Loucy (cell line): Measurements from ENCODE around the gene ZNF664.

Experiments used
- H2AFZ ChIP-seq: fragments of 200-600 bp; sonication (generic); 2 replicates; pipeline ENCODE4 v1.6.0; 2016; ENCODE audit warnings: antibody characterized with exemption, mild to moderate bottlenecking, low read length, moderate library complexity
- H3F3A ChIP-seq: fragments of 200-600 bp; 2 replicates; pipeline ENCODE4 v1.6.0; 2016; ENCODE audit warnings: antibody characterized with exemption, low read depth, mild to moderate bottlenecking
- H3K27me3 ChIP-seq: fragments of 200-600 bp; sonication (generic); 2 replicates; pipeline ENCODE4 v1.6.1; 2014; ENCODE audit warnings: low read length, mild to moderate bottlenecking; ENCODE audit not compliant: insufficient read depth, poor library complexity, severe bottlenecking
- H3K36me3 ChIP-seq: fragments of 200-600 bp; sonication (generic); 2 replicates; pipeline ENCODE4 v1.6.1; 2016; ENCODE audit warnings: low read length; ENCODE audit not compliant: insufficient read depth
- H3K4me1 ChIP-seq: fragments of 200-600 bp; sonication (generic); 2 replicates; pipeline ENCODE4 v1.5.1; 2014; ENCODE audit warnings: low read length, mild to moderate bottlenecking; ENCODE audit not compliant: insufficient read depth, poor library complexity, severe bottlenecking
- H3K4me2 ChIP-seq: fragments of 200-600 bp; sonication (generic); 2 replicates; pipeline ENCODE4 v1.6.0; 2014; ENCODE audit warnings: antibody characterized with exemption, low read length, low read depth, mild to moderate bottlenecking; ENCODE audit not compliant: poor library complexity, severe bottlenecking
- H3K4me3 ChIP-seq: fragments of 200-600 bp; sonication (generic); 2 replicates; pipeline ENCODE4 v1.5.1; 2014; ENCODE audit warnings: low read length, mild to moderate bottlenecking, mixed read lengths; ENCODE audit not compliant: poor library complexity, severe bottlenecking
- H3K79me2 ChIP-seq: fragments of 200-600 bp; sonication (generic); 2 replicates; pipeline ENCODE4 v1.6.1; 2014; ENCODE audit warnings: low read length; ENCODE audit not compliant: insufficient read depth
- H3K9ac ChIP-seq: fragments of 200-600 bp; sonication (generic); 2 replicates; pipeline ENCODE4 v1.6.0; 2014; ENCODE audit warnings: mild to moderate bottlenecking, low read depth, low read length, moderate library complexity; ENCODE audit not compliant: poor library complexity, severe bottlenecking
- H3K9me2 ChIP-seq: fragments of 200-600 bp; sonication (generic); replicated peaks from 2 replicates; pipeline ENCODE4 v1.6.1; 2016; ENCODE audit warnings: low read depth, low read length, mixed read lengths
- H3K9me3 ChIP-seq: fragments of 200-600 bp; sonication (generic); 2 replicates; pipeline ENCODE4 v1.6.1; 2014; ENCODE audit warnings: mild to moderate bottlenecking, antibody characterized with exemption, low read length, low read depth; ENCODE audit not compliant: insufficient read depth
- H4K20me1 ChIP-seq: fragments of 200-600 bp; sonication (generic); 2 replicates; pipeline ENCODE4 v1.6.0; 2014; ENCODE audit warnings: antibody characterized with exemption, low read length, mild to moderate bottlenecking; ENCODE audit not compliant: insufficient read depth, poor library complexity, severe bottlenecking
- EZH2phosphoT487 ChIP-seq: fragments of 200-600 bp; IDR thresholded peaks from 2 replicates; pipeline ENCODE4 v1.6.1; 2018; ENCODE audit warnings: antibody characterized with exemption, mild to moderate bottlenecking, moderate library complexity, borderline replicate concordance
- TF ChIP-seq, protein P1 (sequence below): fragments of 200-600 bp; sonication (generic); conservative IDR thresholded peaks from 2 replicates; pipeline ENCODE4 v1.5.1; 2014; ENCODE audit warnings: mild to moderate bottlenecking, antibody characterized with exemption, low read length

Gene ZNF664

DNA sequence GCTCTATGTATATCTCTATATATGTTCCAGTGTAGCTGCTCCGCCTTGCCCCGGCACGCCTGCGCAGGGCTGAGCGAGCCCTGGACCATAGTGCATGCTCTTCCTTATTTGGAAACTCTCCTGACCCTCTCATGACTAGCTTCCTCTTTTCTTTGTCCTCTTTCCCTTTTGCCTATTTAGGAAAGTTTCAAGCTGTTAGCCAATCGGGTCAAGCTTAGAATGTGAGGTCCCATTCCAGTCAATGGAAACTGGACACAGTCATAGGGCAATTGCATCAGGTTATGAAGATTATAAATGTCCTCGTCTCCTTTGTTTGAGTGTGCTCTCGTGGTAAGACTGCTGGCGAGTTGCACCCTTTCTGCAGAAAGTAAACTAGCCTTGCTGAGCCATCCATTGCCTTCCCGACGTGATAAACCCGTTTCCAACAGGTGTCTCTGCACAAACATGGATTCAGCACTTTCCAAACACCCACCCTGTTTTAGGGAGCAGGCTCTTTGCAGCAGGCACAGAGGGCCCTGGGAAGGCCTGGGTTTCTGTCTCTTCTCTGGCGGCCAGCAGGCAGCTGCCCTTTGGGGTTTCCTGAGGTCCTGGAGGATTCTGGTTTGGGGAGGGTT, 31.3 kb upstream of the ZNF664 start:
- Histone ChIP-seq H2AFZ (no peak overlapping the region), H3K4me2 (no peak overlapping the region), H3K9me2 (no peaks in the 10 kb centered on the region), H3K4me3 (no peak overlapping the region), H3K4me1 (peaks cover 14% of the 10 kb centered on the region), H3F3A (no peaks in the 10 kb centered on the region), H3K9me3 (no peaks in the 10 kb centered on the region), H3K36me3 (no peaks in the 10 kb centered on the region), H4K20me1 (no peaks in the 10 kb centered on the region), H3K79me2 (no peaks in the 10 kb centered on the region), H3K27me3 (no peaks in the 10 kb centered on the region), H3K9ac (no peak overlapping the region)
- TF ChIP-seq EZH2phosphoT487 = no peak
- TF ChIP-seq, protein P1, sequence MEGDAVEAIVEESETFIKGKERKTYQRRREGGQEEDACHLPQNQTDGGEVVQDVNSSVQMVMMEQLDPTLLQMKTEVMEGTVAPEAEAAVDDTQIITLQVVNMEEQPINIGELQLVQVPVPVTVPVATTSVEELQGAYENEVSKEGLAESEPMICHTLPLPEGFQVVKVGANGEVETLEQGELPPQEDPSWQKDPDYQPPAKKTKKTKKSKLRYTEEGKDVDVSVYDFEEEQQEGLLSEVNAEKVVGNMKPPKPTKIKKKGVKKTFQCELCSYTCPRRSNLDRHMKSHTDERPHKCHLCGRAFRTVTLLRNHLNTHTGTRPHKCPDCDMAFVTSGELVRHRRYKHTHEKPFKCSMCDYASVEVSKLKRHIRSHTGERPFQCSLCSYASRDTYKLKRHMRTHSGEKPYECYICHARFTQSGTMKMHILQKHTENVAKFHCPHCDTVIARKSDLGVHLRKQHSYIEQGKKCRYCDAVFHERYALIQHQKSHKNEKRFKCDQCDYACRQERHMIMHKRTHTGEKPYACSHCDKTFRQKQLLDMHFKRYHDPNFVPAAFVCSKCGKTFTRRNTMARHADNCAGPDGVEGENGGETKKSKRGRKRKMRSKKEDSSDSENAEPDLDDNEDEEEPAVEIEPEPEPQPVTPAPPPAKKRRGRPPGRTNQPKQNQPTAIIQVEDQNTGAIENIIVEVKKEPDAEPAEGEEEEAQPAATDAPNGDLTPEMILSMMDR = no peak

DNA sequence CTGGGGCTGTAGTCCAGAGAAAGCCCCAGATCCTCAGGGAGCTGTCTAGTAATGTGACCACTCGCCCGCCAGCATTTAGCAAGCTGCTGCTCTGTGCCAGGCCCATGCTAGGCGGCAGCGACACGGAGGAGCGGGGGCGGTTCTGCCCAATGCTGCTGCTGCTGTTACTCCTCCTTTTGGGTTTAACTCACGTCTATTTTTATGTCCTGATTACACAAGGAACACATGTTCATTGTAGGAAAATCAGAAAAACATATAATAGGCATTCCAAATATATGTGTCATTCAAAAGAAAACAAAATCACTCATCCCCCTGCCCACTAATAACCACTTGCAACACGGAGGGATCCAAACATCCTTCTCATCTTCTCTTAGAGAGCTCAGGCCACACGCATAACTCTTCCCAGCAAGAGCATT, 30.8 kb upstream of the ZNF664 start:
- H3K9me2 ChIP-seq = no peaks in the 10 kb centered on the region
- H3K79me2 ChIP-seq = no peaks in the 10 kb centered on the region
- no peaks in the 10 kb centered on the region for H3K36me3 ChIP-seq
- H2AFZ ChIP-seq = no peak overlapping the region
- peaks cover 14% of the 10 kb centered on the region for H3K4me1 ChIP-seq
- H3K9ac ChIP-seq = no peak overlapping the region
- no peak overlapping the region for H3K4me2 ChIP-seq
- no peaks in the 10 kb centered on the region for H3F3A ChIP-seq
- no peaks in the 10 kb centered on the region for H3K9me3 ChIP-seq
- no peak overlapping the region for H3K4me3 ChIP-seq
- no peaks in the 10 kb centered on the region for H4K20me1 ChIP-seq
- H3K27me3 ChIP-seq = no peaks in the 10 kb centered on the region
- TF ChIP-seq, protein P1 = no peak
- no peak for TF ChIP-seq EZH2phosphoT487

DNA sequence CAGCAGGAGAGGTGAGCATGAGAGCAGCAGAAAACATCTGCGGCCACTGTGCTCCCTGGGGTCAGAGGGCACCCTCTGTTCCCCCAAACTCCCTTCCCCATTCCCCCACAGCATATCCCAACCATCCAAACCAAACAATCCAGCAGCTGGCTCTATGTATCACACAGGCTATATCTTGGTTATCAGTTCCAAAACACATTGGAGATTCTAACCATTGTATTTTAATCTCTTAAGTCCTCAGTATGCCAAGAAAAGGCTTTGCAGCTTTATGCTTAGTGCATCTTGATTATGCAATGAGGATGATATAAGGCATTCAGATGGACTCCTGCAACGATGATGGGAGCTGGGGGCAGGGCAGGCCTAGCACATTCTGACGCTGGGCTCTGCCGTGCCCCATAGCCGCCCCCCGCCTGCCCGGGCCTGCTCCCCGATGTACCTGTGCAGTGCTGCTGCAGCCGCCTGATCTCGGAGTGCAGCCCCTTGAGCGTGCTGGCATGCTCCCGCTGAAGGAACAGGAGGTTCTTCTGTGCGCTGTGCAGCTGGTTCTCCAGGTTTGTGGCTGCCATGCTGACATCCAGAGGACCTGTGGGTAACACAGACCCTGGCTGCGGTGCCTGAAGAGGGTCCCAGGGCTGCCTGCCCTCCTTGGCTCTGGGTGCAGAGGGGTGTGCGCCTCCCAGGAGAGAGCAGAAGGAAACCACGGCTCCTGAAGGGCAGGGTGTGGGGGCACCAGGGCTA, 29.9 kb upstream of the ZNF664 start:
- Histone ChIP-seq H3K4me3 (no peak overlapping the region), H4K20me1 (no peaks in the 10 kb centered on the region), H3K36me3 (no peaks in the 10 kb centered on the region), H2AFZ (no peak overlapping the region), H3K27me3 (no peaks in the 10 kb centered on the region), H3K9me2 (no peaks in the 10 kb centered on the region), H3F3A (no peaks in the 10 kb centered on the region), H3K4me2 (no peak overlapping the region), H3K9ac (no peak overlapping the region), H3K79me2 (no peaks in the 10 kb centered on the region), H3K4me1 (peaks cover 9% of the 10 kb centered on the region), H3K9me3 (no peaks in the 10 kb centered on the region)
- no peak for TF ChIP-seq EZH2phosphoT487

DNA sequence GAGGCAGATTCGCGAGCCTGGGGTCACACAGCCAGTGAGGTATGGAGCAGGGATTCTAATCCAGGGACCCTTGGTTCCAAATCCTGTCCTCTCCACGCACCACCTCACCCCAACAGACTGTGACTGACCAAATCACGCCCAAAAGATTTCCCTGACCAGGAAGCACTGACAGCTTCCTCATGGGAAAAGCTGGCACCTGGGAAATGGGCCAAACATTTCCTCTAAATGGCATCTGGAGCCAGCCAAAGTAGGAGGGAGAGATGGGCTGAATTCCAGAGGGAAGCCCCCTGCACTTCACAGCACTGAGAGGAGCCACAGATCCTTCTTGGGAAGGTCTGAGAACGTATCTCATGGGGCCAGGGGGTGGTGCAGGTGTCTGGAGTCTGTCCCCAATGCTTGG, 29.2 kb upstream of the ZNF664 start:
- H3K27me3 ChIP-seq = no peaks in the 10 kb centered on the region
- H3K4me2 ChIP-seq = no peak overlapping the region
- no peaks in the 10 kb centered on the region for H3K36me3 ChIP-seq
- no peaks in the 10 kb centered on the region for H3K9me2 ChIP-seq
- no peaks in the 10 kb centered on the region for H4K20me1 ChIP-seq
- H3K9me3 ChIP-seq = no peaks in the 10 kb centered on the region
- TF ChIP-seq, protein P1 = no peak
- no peak for TF ChIP-seq EZH2phosphoT487
- H2AFZ ChIP-seq = no peak overlapping the region
- no peaks in the 10 kb centered on the region for H3K79me2 ChIP-seq
- peaks cover 1% of the 10 kb centered on the region for H3K4me1 ChIP-seq
- H3K9ac ChIP-seq = no peak overlapping the region
- no peak overlapping the region for H3K4me3 ChIP-seq
- no peaks in the 10 kb centered on the region for H3F3A ChIP-seq
